Nephron (organoid): ENCODE results near the gene CAV2.

ENCODE experiments used
- H3K27ac Mint-ChIP-seq, 3 experiments: 2 replicates each; pipeline ENCODE4 v1.8.0; 2020; ENCODE audit warnings: mixed read lengths in 3 of 3, mild to moderate bottlenecking in 2 of 3, moderate library complexity in 1 of 3
- H3K27me3 Mint-ChIP-seq: 2 replicates; pipeline ENCODE4 v1.8.0; 2021; ENCODE audit warnings: low read depth, mild to moderate bottlenecking, moderate library complexity, mixed read lengths
- H3K36me3 Mint-ChIP-seq: 2 replicates; pipeline ENCODE4 v1.8.0; 2020; ENCODE audit warnings: low read depth, mixed read lengths
- H3K4me1 Mint-ChIP-seq: 2 replicates; pipeline ENCODE4 v1.8.0; 2020; ENCODE audit warnings: mixed read lengths
- H3K4me3 Mint-ChIP-seq, 3 experiments: 2 replicates each; pipeline ENCODE4 v1.8.0; 2020; ENCODE audit warnings: mild to moderate bottlenecking in 3 of 3, mixed read lengths in 3 of 3, moderate library complexity in 2 of 3
- H3K9me3 Mint-ChIP-seq: 2 replicates; pipeline ENCODE4 v1.8.0; 2020; ENCODE audit warnings: mixed read lengths
- TF ChIP-seq, protein P1 (sequence below), 3 experiments: fragments of 200-600 bp; sonication (generic); IDR thresholded peaks; one replicate each; pipeline ENCODE4 v1.5.0; 2021; ENCODE audit warnings: antibody characterized with exemption in 3 of 3; ENCODE audit not compliant: unreplicated experiment in 3 of 3

Gene CAV2

GRCh38 chr7:116526897-116527296 is 27.4 kb downstream of the CAV2 start:
- H3K4me1 Mint-ChIP-seq = peaks cover 15% of the 10 kb centered on the region
- TF ChIP-seq, protein P1, sequence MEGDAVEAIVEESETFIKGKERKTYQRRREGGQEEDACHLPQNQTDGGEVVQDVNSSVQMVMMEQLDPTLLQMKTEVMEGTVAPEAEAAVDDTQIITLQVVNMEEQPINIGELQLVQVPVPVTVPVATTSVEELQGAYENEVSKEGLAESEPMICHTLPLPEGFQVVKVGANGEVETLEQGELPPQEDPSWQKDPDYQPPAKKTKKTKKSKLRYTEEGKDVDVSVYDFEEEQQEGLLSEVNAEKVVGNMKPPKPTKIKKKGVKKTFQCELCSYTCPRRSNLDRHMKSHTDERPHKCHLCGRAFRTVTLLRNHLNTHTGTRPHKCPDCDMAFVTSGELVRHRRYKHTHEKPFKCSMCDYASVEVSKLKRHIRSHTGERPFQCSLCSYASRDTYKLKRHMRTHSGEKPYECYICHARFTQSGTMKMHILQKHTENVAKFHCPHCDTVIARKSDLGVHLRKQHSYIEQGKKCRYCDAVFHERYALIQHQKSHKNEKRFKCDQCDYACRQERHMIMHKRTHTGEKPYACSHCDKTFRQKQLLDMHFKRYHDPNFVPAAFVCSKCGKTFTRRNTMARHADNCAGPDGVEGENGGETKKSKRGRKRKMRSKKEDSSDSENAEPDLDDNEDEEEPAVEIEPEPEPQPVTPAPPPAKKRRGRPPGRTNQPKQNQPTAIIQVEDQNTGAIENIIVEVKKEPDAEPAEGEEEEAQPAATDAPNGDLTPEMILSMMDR (IDR thresholded peaks at IDR 0.05; ENCODE audit: unreplicated experiment in 3 of 3) = no peak

DNA sequence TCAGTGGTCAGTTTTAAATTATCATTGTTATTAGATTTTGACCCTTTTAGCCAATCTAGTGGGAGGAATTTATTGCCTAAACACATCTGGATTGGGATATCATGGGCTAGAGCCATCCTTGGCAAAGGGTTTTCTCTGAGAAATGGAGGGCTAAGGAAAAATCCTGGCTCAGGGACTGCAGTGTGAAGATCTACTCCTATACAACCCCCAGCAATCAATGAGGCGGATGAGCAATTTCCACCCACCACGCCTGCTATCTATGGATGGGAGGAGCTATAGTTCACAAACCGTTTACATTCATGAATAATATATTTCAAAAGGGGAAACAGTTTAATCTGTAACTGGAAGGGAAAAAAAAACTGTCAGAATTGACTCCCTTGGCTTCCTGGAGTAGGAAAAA is 28.0 kb downstream of the CAV2 start:
- Mint-ChIP-seq H3K4me3 (peak overlapping the region in 1 of 3 experiments; percentile 61), H3K27ac (no peak overlapping the region), H3K9me3 (no peaks in the 10 kb centered on the region), H3K4me1 (peaks cover 15% of the 10 kb centered on the region), H3K27me3 (peaks cover 89% of the 10 kb centered on the region), H3K36me3 (no peaks in the 10 kb centered on the region)
- TF ChIP-seq, protein P1 (IDR thresholded peaks at IDR 0.05; ENCODE audit: unreplicated experiment in 3 of 3) = no peak

More at GRCh38 chr7:116526897-116527296, 27.4 kb downstream of the CAV2 start:
- peaks cover 91% of the 10 kb centered on the region for H3K27me3 Mint-ChIP-seq
- H3K4me3 Mint-ChIP-seq = peak overlapping the region; percentile 82 to 88 (median 84)
- H3K9me3 Mint-ChIP-seq = no peaks in the 10 kb centered on the region
- H3K36me3 Mint-ChIP-seq = no peaks in the 10 kb centered on the region
- no peak overlapping the region for H3K27ac Mint-ChIP-seq

DNA sequence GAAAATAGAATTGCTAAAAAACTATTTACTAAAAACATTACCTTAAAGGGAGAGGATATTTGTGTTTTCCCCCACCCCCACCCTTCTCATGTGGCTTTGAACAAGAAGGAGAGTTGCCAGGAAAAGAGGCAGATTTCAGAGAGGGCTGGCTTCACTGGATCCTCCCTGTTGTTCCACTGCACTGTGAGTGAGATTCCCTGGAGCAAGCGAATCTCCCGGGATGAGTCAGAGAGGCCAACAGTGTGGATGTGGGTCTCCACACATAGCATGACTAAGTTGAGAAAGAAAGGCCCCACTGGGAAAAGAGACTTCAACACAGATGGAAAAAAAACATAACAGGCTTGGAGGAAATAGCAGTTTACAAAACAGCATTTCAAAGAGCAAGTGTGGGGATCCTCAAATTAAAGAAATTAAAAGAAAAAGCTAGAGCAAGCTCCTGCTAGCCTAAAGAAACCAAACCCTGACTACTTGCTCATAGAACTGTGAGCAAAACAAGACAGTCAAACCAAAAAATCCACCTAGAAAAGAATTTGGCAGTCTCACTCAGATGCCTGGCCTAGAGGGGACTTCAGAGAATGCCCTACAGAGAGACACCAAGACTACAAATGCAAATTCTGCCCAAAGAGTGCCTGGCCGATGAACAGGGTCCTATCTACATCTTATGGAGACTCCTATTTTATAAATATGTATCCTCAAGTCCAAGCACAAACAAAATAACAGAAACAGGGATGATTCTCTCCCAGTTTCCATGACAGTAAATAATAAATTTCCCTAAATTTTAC is 28.7 kb downstream of the CAV2 start:
- Mint-ChIP-seq H3K9me3 (no peaks in the 10 kb centered on the region), H3K27me3 (peaks cover 83% of the 10 kb centered on the region), H3K36me3 (no peaks in the 10 kb centered on the region), H3K4me1 (peaks cover 15% of the 10 kb centered on the region), H3K27ac (no peak overlapping the region), H3K4me3 (no peak overlapping the region)
- TF ChIP-seq, protein P1 (IDR thresholded peaks at IDR 0.05; ENCODE audit: unreplicated experiment in 3 of 3) = no peak

DNA sequence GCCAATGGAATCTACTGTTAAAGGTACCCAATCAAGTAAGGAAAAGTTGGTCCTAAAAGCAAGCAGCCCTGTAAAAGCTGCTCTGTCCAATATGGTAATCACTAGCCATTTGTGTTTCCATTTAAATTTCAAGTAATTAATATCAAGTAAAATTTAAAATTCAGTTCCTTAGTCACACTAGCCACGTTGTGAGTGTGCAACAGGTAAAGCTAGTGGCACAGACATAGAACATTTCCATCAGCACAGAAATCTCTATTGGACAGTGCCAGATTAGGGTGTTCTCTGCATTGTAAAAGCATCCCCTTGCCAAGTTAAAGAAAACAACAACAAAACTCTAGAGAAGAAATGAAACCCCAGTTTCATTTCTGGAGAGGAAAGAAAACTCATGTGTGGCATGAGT is 29.7 kb downstream of the CAV2 start:
- H3K27ac Mint-ChIP-seq = no peak overlapping the region
- TF ChIP-seq, protein P1 (IDR thresholded peaks at IDR 0.05; ENCODE audit: unreplicated experiment in 3 of 3) = no peak
- no peaks in the 10 kb centered on the region for H3K36me3 Mint-ChIP-seq
- no peak overlapping the region for H3K4me3 Mint-ChIP-seq
- no peaks in the 10 kb centered on the region for H3K9me3 Mint-ChIP-seq
- peaks cover 15% of the 10 kb centered on the region for H3K4me1 Mint-ChIP-seq
- peaks cover 76% of the 10 kb centered on the region for H3K27me3 Mint-ChIP-seq

GRCh38 chr7:116530107-116530820 is 30.7 kb downstream of the CAV2 start:
- Mint-ChIP-seq H3K4me3 (no peak overlapping the region), H3K27ac (no peak overlapping the region), H3K27me3 (peaks cover 66% of the 10 kb centered on the region), H3K36me3 (no peaks in the 10 kb centered on the region), H3K4me1 (peaks cover 9% of the 10 kb centered on the region), H3K9me3 (no peaks in the 10 kb centered on the region)
- TF ChIP-seq, protein P1 (IDR thresholded peaks at IDR 0.05; ENCODE audit: unreplicated experiment in 3 of 3) = no peak
